DMS 273 (cell line): ENCODE results near the gene CD84.
"Not testable (repeated sequence)": the region's sequence is repeated elsewhere in the genome, so short reads cannot be mapped to it uniquely, and the experiment has no call there.

Source experiments
- DNase-seq: peaks from one replicate; lab custom pipeline; 2025; ENCODE audit not compliant: unreplicated experiment; lab: John Stamatoyannopoulos, UW

CD84 gene

GRCh38 chr1:160610569-160611242, 31.4 kb upstream of the CD84 start:
- DNase-seq: no peak

GRCh38 chr1:160608941-160609340, 29.6 kb upstream of the CD84 start:
- no peak for DNase-seq

- no peak for DNase-seq
Measured at GRCh38 chr1:160608514-160608913, 29.2 kb upstream of the CD84 start.

- DNase-seq: no peak
Measured at GRCh38 chr1:160608057-160608456, 28.8 kb upstream of the CD84 start.

- no peak for DNase-seq
Measured at GRCh38 chr1:160607672-160608032, 28.4 kb upstream of the CD84 start.

GRCh38 chr1:160607011-160607671, 27.8 kb upstream of the CD84 start:
- DNase-seq: peak; percentile 77

GRCh38 chr1:160606611-160607010, 27.3 kb upstream of the CD84 start:
- no peak for DNase-seq

- DNase-seq: no peak
Measured at GRCh38 chr1:160605792-160606479, 26.6 kb upstream of the CD84 start.

GRCh38 chr1:160605205-160605604, 25.9 kb upstream of the CD84 start:
- no peak for DNase-seq

- no peak for DNase-seq
Measured at GRCh38 chr1:160597705-160598104, 18.4 kb upstream of the CD84 start.

GRCh38 chr1:160597051-160597450, 17.8 kb upstream of the CD84 start:
- no peak for DNase-seq

- no peak for DNase-seq
Measured at GRCh38 chr1:160590488-160590887, 11.2 kb upstream of the CD84 start.

- no peak for DNase-seq
Measured at GRCh38 chr1:160588468-160588867, 9.2 kb upstream of the CD84 start.

- no peak for DNase-seq
Measured at GRCh38 chr1:160584784-160585183, 5.5 kb upstream of the CD84 start.

- DNase-seq: not testable (repeated sequence)
Measured at GRCh38 chr1:160582976-160583375, 3.7 kb upstream of the CD84 start.

GRCh38 chr1:160581961-160582360, 2.7 kb upstream of the CD84 start:
- DNase-seq: no peak

GRCh38 chr1:160580221-160580812, 1.0 kb upstream of the CD84 start:
- DNase-seq: no peak

GRCh38 chr1:160578525-160579191, 638 bp downstream of the CD84 start:
- DNase-seq: no peak

GRCh38 chr1:160578175-160578524, 1.1 kb downstream of the CD84 start:
- no peak for DNase-seq

- DNase-seq: no peak
Measured at GRCh38 chr1:160577671-160578070, 1.6 kb downstream of the CD84 start.

- DNase-seq: no peak
Measured at GRCh38 chr1:160576884-160577283, 2.4 kb downstream of the CD84 start.

- no peak for DNase-seq
Measured at GRCh38 chr1:160576390-160576789, 2.9 kb downstream of the CD84 start.
